Stimulated activated CD8-positive, alpha-beta memory T cell treated with anti-CD3 and anti-CD28 coated beads, Interleukin-15, amount 100 ng/mL, for 4 hours (primary cell): ENCODE measurements around the gene SULF2.

ENCODE experiments used
- DNase-seq, 2 donors: peaks; one replicate each; pipeline ENCODE4 v3.0.0-alpha.2; 2020; ENCODE audit warnings: low read depth in 2 of 2

Gene SULF2

DNA sequence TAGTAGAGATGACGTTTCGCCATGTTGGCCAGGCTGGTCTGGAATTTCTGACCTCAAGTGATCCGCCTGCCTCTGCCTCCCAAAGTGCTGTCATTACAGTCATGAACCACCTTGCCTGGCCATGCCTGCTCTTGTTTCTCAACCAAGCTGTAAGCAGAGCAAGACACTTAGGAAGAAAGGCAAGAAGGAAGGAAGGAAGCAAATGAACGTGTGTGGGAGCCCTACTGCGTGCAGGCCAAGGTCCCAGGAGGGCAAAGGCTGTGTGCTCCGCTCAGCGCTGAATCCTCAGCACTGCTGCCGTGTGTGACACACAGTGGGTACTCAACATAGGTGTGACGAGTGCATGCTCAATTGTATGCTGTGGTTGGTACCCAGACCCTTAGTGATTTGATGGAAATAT lies 47.4 kb downstream of the SULF2 start:
- no peak for DNase-seq

DNA sequence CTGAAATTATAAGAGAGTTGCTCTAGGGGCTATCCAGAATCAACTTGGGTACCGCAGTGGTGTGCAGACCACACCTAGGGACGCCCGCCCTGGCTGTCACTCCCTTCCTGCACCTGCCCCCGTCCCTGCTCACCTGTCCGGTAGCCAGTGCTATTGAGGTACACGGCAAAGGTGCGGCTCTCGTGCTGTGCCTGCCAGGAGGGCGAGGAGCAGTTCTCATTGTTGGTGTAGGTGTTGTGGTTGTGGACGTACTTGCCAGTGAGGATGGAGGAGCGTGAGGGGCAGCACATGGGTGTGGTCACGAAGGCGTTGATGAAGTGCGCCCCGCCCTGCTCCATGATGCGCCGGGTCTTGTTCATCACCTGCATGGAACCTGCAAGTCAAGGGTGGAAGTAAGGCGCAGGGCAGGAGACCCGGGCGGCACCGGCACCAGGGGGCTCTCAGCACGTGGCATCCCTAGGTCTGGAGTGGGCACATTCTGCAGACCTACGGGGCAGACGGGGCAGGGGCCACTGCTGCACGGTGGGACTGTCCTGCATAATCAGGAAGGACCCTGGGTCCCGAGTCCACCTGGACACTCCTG lies 48.6 kb downstream of the SULF2 start:
- DNase-seq: no peak

DNA sequence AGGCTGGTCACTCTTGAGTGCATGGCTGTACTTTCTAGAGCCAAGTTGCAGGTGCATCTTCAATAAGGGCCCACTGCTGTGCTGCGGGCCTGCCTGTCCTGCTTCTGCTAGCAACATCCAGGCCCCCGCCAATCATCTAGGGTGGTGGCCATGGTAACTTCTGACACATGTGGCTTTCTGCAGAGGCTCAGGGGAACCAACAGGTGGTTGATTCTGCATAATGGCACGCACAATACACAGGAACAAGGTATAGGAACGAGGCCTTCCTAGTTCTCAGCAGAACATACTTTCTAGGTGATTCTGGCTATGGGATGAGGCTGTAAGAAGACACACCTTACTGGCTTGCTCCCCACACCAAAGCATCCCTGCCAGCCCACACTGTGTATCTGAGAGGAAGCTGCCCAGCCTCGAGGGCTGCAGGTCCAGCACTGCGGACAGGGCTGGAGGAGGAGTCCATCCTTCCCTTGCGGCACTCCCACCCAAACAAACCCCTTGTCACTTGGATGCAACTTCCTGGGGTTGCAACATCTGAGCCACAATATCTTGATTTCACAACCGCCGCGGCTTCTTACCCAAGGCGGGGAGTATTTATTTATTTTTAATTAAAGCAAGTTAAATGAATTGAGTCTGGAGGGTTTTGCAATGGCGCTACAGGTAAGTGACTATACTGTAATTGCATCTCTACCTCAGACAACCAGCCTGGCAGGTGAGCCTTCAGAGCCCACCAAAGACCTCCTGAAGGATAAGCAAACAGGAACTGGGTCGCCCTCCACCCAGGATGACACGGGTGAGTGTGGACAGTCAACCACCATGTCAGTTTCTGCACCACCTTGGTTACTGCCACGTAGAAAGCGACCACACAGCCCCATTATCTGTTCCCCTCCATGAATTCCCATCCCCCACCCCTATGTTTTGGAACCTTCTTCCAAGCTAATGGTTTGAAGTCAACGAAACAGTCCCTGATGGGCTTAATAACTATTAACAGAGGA lies 49.6 kb downstream of the SULF2 start:
- DNase-seq: no peak

DNA sequence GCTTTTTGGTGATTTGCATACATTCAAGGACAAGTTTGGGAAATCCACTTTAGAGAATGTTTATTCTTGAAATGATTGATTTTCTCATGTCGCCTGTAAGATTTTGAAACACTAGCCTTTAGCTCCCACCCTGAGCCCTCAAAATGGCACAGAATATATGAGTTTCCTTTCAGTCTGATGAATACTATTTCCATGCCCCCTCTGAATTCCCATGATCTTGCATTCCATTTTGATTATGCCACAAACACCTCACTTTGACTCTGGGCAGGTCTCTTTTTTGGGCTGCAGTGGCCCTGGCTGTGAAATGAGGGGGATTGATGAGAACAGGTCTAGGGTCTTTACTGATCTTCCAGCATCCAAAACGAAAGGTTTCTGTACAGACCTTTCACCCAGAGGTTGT lies 50.4 kb downstream of the SULF2 start:
- no peak for DNase-seq

DNA sequence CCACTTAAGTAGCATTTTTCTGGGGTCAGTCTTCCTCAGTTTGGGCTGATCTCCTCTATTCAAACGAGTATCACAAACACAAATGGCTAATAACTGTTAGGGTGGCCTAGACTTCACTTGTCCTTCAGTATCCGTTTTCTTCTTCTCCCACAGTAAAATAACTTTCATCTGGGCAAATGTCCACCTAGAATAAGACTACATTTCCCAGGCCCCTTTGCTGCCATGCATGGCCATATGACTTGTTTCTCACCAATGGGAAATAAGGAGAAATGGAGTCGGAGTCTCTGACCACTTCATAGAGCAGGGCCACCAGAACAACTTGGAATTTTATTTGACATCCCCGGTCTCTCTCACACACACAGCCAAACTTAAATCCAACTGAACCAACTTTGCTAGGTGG lies 51.4 kb downstream of the SULF2 start:
- no peak for DNase-seq

DNA sequence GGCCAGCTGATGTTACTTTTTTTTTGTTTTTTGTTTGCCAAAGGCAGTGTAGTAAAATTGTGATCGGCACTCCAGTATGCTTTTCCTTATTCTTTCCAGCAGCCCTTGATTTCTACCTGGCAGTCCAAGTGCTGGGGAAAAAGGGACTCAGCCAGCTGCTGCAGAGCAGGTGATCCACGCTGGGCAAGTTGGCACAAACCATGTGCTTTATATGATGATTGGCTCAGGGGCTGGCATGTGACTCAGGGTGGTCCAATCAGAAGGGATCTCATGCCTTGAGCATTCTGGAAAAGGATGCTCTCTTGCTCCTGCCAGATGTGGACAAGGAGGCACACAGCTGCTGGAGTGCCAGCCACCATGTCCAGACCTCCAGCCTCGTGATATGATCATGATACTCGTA lies 54.5 kb downstream of the SULF2 start:
- no peak for DNase-seq

DNA sequence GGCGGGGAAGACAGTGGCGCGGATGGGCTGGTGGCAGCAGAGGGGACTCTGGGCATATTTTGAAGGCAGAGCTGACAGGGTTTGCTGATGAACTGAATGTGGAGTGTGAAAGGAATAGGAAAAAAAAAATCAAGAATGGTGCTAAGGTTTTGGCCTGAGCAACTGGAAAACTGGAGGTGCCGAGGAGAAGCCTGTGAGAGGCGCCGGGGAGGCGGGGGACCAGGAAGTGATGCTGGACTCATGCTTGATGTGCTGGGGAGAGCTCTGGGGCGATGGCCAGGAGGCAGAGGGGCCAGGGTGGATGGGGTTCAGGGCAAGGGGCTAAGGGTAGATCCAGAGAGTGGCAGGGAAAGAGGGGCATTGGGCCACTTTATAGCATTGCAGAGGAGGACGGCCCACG lies 55.8 kb downstream of the SULF2 start:
- DNase-seq: no peak

DNA sequence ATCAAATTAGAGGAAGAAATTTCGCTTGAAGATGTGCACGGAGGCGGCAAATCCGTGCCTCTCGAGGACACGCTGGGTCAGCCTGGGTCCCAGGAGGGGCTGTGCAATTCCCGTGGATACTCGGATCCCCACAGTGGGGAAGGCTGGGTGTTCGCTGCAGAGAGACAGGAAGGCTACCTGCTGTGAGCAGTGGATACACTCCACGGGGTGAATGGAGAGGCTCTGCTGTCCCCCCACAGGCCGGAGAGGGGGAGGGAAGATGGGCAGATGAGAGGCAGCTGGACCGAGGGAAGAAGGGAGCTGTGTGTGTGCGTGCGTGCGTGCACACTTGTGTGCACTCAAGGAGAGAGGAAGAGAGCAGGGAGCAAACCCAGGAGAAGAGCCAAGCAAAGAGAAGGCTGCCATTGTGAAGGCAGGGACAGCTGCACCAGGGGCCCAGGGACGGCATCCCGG lies 57.3 kb downstream of the SULF2 start:
- DNase-seq: no peak

DNA sequence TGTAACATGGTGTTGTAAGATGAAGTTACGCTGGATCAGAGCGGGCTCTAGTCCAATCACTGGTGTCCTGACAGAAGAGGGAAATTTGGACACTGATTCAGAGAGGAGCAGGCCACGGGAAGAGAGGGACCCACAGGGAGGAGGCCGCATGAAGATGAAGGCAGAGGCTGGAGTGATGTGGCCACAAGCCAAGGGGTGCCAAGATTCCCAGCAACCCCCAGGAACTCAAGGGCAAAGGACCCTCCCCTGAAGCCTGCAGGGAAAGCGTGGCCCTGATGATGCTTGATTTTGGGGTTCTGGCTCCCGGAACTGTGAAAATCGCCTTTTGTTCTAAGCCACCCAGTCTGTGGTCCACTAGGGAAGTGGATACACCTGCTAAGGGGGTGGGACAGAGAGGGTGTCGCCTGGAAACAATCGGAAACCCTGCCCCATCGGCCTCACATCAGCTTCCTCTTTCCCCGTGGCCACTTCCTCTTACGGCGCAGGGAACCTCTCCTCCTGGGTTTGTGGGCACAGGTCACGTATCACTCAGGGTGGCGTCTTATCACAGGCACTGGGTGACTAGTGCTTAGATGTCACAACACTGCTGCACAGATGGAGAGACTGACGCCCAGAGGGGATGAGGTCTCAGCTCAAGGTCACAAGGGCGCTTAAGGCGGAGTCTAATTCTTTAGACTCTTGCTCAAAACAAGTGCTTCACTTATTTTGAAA lies 58.0 kb downstream of the SULF2 start:
- DNase-seq: peak; percentile 35 to 40

DNA sequence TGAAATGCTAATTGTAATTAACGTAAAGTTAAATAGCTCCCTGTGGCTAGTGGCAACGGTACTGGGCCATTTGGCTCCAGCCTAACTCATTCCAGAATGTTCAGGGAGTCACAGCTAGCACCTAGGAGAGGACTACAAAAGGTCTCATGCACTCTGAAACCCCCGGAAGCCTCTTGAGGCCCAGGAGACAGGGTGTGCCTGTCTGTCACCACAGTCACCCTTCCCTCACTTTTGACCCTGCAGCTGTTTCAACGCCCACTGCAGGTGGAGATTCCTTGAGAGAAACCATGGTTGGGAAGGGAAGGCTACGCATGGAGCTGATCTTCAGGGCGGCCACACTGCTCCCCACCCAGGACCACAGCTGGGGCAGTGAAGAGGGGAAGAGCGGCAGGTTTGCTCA lies 58.6 kb downstream of the SULF2 start:
- no peak for DNase-seq

DNA sequence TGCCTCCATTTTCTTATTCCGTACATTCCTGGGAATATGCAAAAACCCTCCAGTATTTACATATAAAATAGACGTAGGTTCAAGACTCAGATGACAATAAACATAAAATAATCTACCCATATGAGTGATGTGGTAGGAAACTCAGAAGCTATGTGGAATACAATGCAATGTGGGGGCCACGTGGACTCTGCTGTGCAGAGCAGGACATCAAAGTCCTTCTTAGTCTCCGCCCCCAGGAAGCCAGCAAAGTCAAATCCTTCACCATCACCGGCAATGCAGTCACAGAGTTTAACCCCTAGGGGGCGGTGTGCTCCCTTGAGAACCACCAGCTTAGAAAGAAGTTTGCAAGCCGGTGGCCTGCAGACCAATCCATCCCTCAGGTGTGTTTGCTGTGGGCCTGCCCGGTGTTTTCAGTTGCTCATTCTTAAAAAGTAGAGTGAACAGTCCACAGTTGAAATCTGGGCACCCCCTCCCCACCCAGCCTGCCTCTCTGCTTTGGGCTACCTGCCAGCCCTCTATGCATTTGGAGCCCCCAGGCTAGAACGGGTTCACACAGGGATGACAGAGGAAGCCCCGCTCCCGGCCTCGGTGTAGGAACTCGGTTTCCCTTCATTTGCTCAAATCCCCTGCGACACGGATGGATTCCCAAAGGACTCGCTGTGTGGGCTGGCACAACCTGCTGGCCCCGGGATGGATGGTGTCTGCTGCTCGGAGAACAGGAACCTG lies 59.9 kb downstream of the SULF2 start:
- DNase-seq: peak; percentile 40 to 50

DNA sequence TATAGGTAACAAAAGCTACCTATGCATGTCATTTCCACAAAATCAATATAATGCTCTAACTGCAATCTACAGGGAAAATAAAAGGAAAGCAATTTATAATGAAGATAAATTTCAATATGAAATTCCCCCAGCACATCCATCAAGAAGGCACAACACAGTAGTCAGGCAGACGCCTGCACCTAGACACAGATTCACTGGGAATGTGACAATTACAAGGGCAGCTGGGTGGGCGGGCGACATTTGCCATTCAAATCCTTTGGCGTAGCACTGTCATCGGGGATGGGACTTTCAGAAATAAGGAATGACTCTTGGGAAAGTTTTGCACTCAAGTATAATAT lies 60.4 kb downstream of the SULF2 start:
- DNase-seq: no peak

DNA sequence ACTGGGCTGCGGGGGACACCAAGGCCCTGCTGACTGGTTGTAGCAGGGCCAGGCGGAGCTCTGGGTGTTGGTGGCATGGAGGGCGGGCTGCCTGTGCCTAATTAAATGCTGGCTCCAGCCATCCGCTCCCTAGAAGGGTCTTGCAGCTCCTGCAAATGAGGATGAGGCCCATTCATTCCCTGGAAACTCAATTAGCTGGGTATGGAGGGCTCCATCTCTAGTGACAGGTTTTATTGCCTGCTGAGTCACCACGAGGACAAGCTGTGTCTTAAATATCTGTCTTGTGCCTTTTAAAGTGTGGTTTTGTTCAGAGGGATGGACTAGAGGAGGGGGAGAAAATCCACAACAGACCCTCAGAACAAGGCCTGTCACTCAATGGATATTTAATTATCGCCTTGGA lies 60.9 kb downstream of the SULF2 start:
- DNase-seq: no peak

DNA sequence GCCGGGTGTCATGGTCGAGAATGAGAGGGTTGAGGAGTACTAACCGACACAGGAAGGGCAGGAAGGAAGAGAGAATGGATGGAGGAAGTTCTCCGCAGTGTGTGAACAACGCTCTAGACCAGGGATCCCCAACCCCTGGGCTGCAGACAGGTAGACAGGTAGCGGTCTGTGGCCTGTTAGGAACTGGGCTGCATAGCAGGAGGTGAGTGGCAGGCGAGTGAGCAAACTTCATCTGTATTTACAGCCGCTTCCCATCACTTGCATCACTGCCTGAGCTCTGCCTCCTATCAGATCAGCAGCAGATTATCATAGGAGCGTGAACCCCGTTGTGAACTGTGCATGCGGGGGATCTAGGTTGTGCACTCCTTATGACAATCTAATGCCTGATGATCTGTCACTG lies 62.0 kb downstream of the SULF2 start:
- no peak for DNase-seq

DNA sequence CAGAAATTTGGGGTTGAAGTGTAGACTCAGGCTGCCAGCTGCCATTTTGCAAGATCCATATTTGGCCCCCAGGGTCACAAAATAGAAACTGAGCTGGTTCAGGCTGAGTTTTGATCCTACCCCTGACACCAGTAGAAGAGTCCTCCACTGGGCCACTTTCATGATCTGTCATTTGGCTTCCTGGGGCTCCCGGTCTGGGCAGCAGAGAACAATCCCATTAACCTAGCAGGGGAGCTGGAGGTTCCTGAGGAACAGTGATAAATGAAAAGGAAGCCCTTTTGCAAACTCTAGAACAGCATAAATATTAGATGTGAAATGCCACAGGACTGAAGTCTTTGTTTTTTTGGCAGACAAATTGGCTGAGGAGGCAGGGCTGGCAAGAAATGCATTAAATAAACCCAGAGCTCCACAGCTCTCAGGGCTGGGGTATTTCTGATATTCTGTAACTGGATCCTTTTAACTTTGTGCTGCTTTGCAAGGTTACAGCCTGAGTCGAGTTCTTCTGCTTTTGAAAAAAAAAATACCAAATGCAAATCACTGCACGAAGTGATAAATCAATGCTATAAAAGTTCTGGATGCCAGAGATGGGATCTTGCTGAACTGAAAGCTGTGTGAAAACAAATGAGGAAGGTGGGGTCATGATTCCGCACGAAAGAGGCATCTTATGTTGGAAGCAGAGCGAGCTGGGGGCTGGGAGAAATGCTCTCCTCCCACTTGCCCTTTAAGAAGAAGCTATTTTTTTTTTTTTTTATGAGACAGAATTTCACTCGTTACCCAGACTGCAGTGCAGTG lies 64.4 kb downstream of the SULF2 start:
- DNase-seq: no peak

DNA sequence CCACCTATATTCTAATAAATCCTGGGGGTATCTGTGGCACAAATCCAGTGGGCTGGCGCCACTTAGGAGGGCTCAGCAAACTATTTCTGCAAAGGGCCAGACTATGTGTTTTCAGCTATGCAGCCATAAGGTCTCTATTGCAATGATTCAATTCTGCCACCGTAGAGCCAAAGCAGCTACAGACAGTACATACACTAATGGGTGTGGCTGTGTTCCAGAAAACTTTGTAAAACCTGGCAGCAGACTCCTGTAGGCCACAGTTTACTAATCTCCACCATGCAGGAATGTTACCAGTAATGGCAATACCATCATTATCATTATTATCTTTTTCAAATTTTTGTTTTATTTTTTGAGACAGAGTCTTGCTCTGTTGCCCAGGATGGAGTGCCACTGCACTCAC lies 65.7 kb downstream of the SULF2 start:
- DNase-seq: no peak

DNA sequence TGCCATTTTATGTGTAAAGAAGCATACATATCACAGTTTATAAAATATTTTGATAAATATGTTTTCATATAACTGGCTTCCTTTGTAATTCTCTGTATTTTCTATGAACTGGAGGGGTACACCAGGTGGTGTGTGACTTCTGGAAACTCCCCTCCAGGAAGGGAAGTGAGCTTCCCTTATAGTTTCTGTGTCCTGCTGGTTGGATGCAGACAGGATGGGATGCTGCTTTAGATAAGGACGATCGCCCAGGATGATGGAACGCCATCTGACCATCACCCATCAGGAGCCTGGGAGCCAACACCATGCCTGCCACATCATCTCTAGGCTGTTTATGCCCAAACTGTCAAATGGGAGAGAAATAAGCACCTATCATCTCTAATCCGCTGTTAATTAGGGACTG lies 66.1 kb downstream of the SULF2 start:
- no peak for DNase-seq

DNA sequence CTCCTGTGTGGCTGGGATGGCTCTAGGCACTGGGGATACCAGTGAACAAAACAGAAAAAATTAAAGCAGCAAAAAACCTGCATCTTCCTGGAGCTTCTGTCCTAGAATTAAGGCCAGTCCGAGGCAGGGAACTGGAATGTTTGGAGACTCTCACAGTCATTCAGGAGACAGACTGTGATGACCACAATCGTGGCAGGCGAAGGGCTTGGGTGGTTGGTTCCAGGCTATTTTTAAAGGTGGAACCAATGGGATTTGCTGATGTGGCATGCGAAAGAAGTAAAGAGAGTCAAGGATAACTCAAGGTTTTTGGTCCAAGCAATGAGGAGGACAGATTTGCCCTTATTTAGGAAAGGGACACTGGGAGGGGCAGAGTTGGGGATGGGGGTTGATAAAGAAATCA lies 66.9 kb downstream of the SULF2 start:
- no peak for DNase-seq

DNA sequence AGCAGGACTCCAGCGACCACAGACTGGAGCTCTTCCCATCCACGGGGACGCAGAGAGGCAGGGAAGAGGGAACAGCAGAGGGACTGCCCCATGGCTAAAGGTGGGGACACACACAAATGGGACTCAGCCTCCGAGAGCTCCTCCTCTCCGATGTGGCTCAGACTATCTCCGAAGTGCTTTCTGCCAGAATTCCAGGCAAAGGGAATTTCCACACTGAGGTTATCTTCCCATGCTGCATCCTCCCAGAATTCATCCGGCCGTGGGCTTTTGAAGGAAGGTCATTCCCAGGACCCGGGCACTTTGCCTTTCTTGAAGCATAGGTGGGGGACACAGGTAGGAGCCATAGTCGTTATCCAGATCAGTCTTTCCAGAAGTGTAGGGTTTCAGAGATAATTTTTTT lies 67.9 kb downstream of the SULF2 start:
- DNase-seq: no peak

DNA sequence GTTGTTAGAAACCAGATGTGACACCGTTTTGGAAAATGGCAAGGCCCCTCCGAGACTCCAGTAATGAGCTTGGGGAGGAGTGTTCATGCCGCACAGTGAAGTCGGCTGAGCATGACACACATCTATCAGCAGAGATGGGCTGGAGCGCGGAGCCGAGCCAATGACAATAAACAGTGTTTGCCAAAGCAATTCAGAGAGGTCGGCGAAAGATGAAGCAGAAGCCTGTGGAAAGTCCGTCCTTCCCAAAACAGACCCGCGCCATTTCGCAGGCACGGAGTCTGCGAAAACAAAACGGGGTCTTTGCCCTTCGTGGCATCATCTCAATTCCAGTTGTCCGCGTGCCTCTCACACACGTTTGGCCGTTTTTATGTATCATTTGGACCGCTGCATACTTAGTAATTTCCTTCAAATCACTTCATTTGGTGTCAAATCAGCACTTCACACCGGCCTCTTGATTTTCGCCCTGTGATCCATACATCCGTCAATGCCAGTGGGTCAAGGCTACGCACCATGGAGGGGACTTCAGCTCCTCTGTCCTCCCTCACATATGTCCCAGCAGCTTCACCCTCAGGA lies 71.3 kb downstream of the SULF2 start:
- DNase-seq: no peak

DNA sequence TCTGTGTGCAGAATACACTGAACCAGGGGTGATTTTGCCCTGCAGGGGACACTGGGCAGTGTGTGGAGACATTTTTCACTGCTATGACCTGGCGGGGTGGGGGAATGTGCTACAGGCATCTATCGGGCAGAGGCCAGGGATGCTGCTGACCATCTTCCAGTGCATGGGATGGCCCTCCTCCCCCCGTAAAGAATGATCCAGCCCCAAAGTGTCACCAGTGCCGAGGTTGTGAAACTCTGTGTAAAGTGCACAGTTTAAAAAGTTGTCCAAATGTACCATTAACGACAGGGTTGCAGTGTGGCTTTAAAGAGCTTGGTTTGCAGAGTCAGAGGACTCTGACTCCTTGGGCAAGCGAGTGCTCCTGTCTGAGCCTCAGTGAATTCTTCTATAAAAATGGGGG lies 72.1 kb downstream of the SULF2 start:
- no peak for DNase-seq
